NB4 (cell line): Measurements from ENCODE around the gene MAPK1.

Source experiments
- CTCF ChIP-seq: IDR thresholded peaks from one replicate; pipeline ENCODE4 v1.5.1; 2012; ENCODE audit warnings: low read depth, low read length
- POLR2A ChIP-seq: IDR thresholded peaks from 2 replicates; pipeline ENCODE4 v1.6.1; 2011; ENCODE audit warnings: mild to moderate bottlenecking; ENCODE audit not compliant: insufficient read length; ENCODE audit errors: extremely low read depth
- TF ChIP-seq, protein P1 (sequence below): IDR thresholded peaks from 2 replicates; pipeline ENCODE4 v1.6.1; 2011; ENCODE audit warnings: low read depth, low read length

DNA sequence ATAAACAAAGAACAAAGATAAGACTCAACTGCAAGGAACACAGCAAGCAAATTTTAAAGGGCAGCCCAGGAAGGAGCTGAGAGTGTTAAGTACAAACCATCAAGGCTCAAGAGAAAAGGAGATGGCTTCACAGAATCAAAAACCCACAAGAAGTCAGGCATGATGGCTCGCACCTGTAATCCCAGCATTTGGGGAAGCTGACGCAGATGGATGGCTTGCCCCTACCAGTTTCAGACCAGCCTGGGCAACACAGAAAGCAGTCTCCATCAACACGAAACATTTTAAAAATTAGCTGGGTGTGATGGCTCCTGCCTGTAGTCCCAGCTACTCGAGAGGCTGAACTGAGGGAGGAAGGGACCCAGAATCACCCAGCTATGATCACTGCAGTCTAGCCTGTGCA lies 32.6 kb downstream of the MAPK1 start:
- TF ChIP-seq CTCF (no peak), POLR2A (no peak)
- TF ChIP-seq, protein P1, sequence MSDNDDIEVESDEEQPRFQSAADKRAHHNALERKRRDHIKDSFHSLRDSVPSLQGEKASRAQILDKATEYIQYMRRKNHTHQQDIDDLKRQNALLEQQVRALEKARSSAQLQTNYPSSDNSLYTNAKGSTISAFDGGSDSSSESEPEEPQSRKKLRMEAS, result no peak
